GM23248 (cell line): ENCODE data around the gene PADI4. TPM values are rescaled to one million over a fixed set of nuclear protein-coding genes. Genes with fewer than 3 reads are reported as not detected.

Experiments used
- DNase-seq: peaks from one replicate; pipeline ENCODE4 v3.0.0-alpha.2; 2015
- H2AFZ ChIP-seq: fragments of 200-600 bp; sonication (generic); 2 replicates; pipeline ENCODE4 v1.6.1; 2016; ENCODE audit warnings: antibody characterized with exemption
- H3F3A ChIP-seq: fragments of 200-600 bp; sonication (generic); 2 replicates; pipeline ENCODE4 v1.6.1; 2016; ENCODE audit warnings: mild to moderate bottlenecking, antibody characterized with exemption, mixed run types; ENCODE audit not compliant: insufficient read depth
- H3K27ac ChIP-seq: fragments of 200-600 bp; sonication (generic); 2 replicates; pipeline ENCODE4 v1.5.1; 2016; ENCODE audit warnings: mild to moderate bottlenecking
- H3K27me3 ChIP-seq: fragments of 200-600 bp; sonication (generic); replicated peaks from 2 replicates; pipeline ENCODE4 v1.6.1; 2016; ENCODE audit warnings: mild to moderate bottlenecking; ENCODE audit not compliant: insufficient read depth
- H3K36me3 ChIP-seq: fragments of 200-600 bp; sonication (generic); 2 replicates; pipeline ENCODE4 v1.6.1; 2016; ENCODE audit warnings: low read depth, mild to moderate bottlenecking
- H3K4me1 ChIP-seq: fragments of 200-600 bp; sonication (generic); 2 replicates; pipeline ENCODE4 v1.6.1; 2016; ENCODE audit warnings: mild to moderate bottlenecking; ENCODE audit not compliant: insufficient read depth
- H3K4me2 ChIP-seq: fragments of 200-600 bp; sonication (generic); one replicate; pipeline ENCODE4 v1.6.1; 2016; ENCODE audit warnings: mild to moderate bottlenecking; ENCODE audit not compliant: unreplicated experiment
- H3K4me3 ChIP-seq: fragments of 200-600 bp; sonication (generic); 2 replicates; pipeline ENCODE4 v1.5.1; 2016; ENCODE audit warnings: mild to moderate bottlenecking
- H3K79me2 ChIP-seq: fragments of 200-600 bp; sonication (generic); 2 replicates; pipeline ENCODE4 v1.6.1; 2016; ENCODE audit warnings: mild to moderate bottlenecking; ENCODE audit not compliant: insufficient read depth
- H3K9ac ChIP-seq: fragments of 200-600 bp; sonication (generic); 2 replicates; pipeline ENCODE4 v1.6.1; 2016; ENCODE audit warnings: mild to moderate bottlenecking
- H3K9me2 ChIP-seq: fragments of 200-600 bp; sonication (generic); 2 replicates; pipeline ENCODE4 v1.6.1; 2016; ENCODE audit warnings: mixed run types, mild to moderate bottlenecking, moderate library complexity; ENCODE audit not compliant: insufficient read depth
- H3K9me3 ChIP-seq: fragments of 200-600 bp; sonication (generic); one replicate; pipeline ENCODE4 v1.6.1; 2017; ENCODE audit warnings: low read depth
- H4K20me1 ChIP-seq: fragments of 200-600 bp; sonication (generic); 2 replicates; pipeline ENCODE4 v1.6.0; 2016; ENCODE audit not compliant: insufficient read depth
- EZH2 ChIP-seq: fragments of 200-600 bp; sonication (generic); IDR thresholded peaks from 2 replicates; pipeline ENCODE4 v1.6.1; 2018; ENCODE audit warnings: antibody characterized with exemption, mild to moderate bottlenecking; ENCODE audit not compliant: insufficient read depth, poor library complexity, severe bottlenecking
- EZH2phosphoT487 ChIP-seq: fragments of 200-600 bp; sonication (generic); IDR thresholded peaks from 2 replicates; pipeline ENCODE4 v1.6.1; 2018; ENCODE audit warnings: antibody characterized with exemption, moderate library complexity, mild to moderate bottlenecking, low read depth; ENCODE audit not compliant: insufficient read depth
- WGBS, 2 experiments: methylation state at CpG; one replicate each; pipeline ENCODE4 v1.1.6; 2015 to 2017; ENCODE audit warnings: low lambda C conversion rate in 2 of 2, low coverage in 1 of 2; ENCODE audit errors: missing lambda C conversion rate in 2 of 2; 5-methylcytosine and 5-hydroxymethylcytosine counted together
- in situ Hi-C: fragments of 300-500 bp; cut with MboI; formaldehyde crosslinking; loops from 2 replicates; pipeline ENCODE4 v1.15.0; 2020
- polyA plus RNA-seq: library from polyadenylated mRNA; unstranded; fragments of >200 nt; fragmentation: Nextera tagmentation; extraction: Ambion mirVana; gene quantifications from 2 replicates; pipeline ENCODE4 v1.2.1, GENCODE V29; 2016
- total RNA-seq: library from RNA; depleted of rRNA; stranded (reverse); fragments of >200 nt; shearing (Covaris generic); gene quantifications from 2 replicates; pipeline ENCODE4 v1.2.3, GENCODE V29; 2014

The PADI4 gene
- total and polyA plus RNA-seq, 2 experiments from 2014 or later, result not detected

- 25 to 31% methylated on average over 6 of the region's 6 CpGs for WGBS, 2 experiments
- H3K79me2 ChIP-seq, result no peaks in the 10 kb centered on the region
- peak; percentile 26 for DNase-seq
- H3K27me3 ChIP-seq, result peaks cover 19% of the 10 kb centered on the region
- H2AFZ ChIP-seq, result no peak overlapping the region
- H3K9ac ChIP-seq, result no peak overlapping the region
- H3K4me3 ChIP-seq, result no peak overlapping the region
- H3K4me2 ChIP-seq, result no peak overlapping the region
- no peaks in the 10 kb centered on the region for H3K9me2 ChIP-seq
- H3K27ac ChIP-seq, result no peak overlapping the region
- H3K36me3 ChIP-seq, result no peaks in the 10 kb centered on the region
- H3K4me1 ChIP-seq, result no peaks in the 10 kb centered on the region
- peaks cover 3% of the 10 kb centered on the region for H3K9me3 ChIP-seq
- no peaks in the 10 kb centered on the region for H4K20me1 ChIP-seq
- TF ChIP-seq EZH2phosphoT487, result no peak
- no peak for TF ChIP-seq EZH2
- in situ Hi-C loops, result no loop called here
- H3F3A ChIP-seq, result no peaks in the 10 kb centered on the region
Measured at GRCh38 chr1:17304151-17304825, 3.7 kb upstream of the PADI4 start.

- Histone ChIP-seq H3K36me3 (no peaks in the 10 kb centered on the region), H4K20me1 (no peaks in the 10 kb centered on the region), H3K4me1 (no peaks in the 10 kb centered on the region), H3K9me2 (no peaks in the 10 kb centered on the region), H3K79me2 (no peaks in the 10 kb centered on the region), H3K4me3 (no peak overlapping the region), H3K9me3 (peaks cover 3% of the 10 kb centered on the region), H3K27me3 (peaks cover 16% of the 10 kb centered on the region), H2AFZ (no peak overlapping the region), H3F3A (no peaks in the 10 kb centered on the region), H3K27ac (no peak overlapping the region), H3K9ac (no peak overlapping the region), H3K4me2 (no peak overlapping the region)
- in situ Hi-C loops, result no loop called here
- DNase-seq, result no peak
- WGBS, 2 experiments, result 28 to 32% methylated on average over 6 of the region's 6 CpGs
- TF ChIP-seq EZH2 (no peak), EZH2phosphoT487 (no peak)
Measured at GRCh38 chr1:17304826-17305175, 3.2 kb upstream of the PADI4 start.

- Histone ChIP-seq H3K79me2 (no peaks in the 10 kb centered on the region), H3K4me2 (no peak overlapping the region), H3F3A (no peaks in the 10 kb centered on the region), H3K27ac (no peak overlapping the region), H3K4me1 (no peaks in the 10 kb centered on the region), H2AFZ (no peak overlapping the region), H3K27me3 (peaks cover 16% of the 10 kb centered on the region), H3K9me3 (peaks cover 3% of the 10 kb centered on the region), H3K9me2 (no peaks in the 10 kb centered on the region), H3K36me3 (no peaks in the 10 kb centered on the region), H3K4me3 (no peak overlapping the region), H4K20me1 (no peaks in the 10 kb centered on the region), H3K9ac (no peak overlapping the region)
- 56 to 66% methylated on average over 11 to 13 of the region's 14 CpGs for WGBS, 2 experiments
- TF ChIP-seq EZH2phosphoT487, result no peak
- TF ChIP-seq EZH2, result no peak
- no peak for DNase-seq
- in situ Hi-C loops, result no loop called here
Measured at GRCh38 chr1:17305576-17306095, 2.4 kb upstream of the PADI4 start.

GRCh38 chr1:17306407-17306806 is 1.6 kb upstream of the PADI4 start:
- H2AFZ ChIP-seq, result no peak overlapping the region
- 47% methylated on average over 6 of the region's 6 CpGs for WGBS, 2 experiments
- no peaks in the 10 kb centered on the region for H3K79me2 ChIP-seq
- in situ Hi-C loops, result no loop called here
- no peaks in the 10 kb centered on the region for H4K20me1 ChIP-seq
- no peaks in the 10 kb centered on the region for H3K9me2 ChIP-seq
- H3K9ac ChIP-seq, result no peak overlapping the region
- no peaks in the 10 kb centered on the region for H3K9me3 ChIP-seq
- TF ChIP-seq EZH2 (no peak), EZH2phosphoT487 (no peak)
- H3F3A ChIP-seq, result no peaks in the 10 kb centered on the region
- H3K36me3 ChIP-seq, result no peaks in the 10 kb centered on the region
- no peak overlapping the region for H3K4me2 ChIP-seq
- no peak overlapping the region for H3K4me3 ChIP-seq
- H3K27me3 ChIP-seq, result peaks cover 16% of the 10 kb centered on the region
- peak; percentile 20 for DNase-seq
- H3K27ac ChIP-seq, result no peak overlapping the region
- H3K4me1 ChIP-seq, result no peaks in the 10 kb centered on the region

GRCh38 chr1:17306921-17307320 is 1.1 kb upstream of the PADI4 start:
- no peak for TF ChIP-seq EZH2phosphoT487
- no peak for TF ChIP-seq EZH2
- in situ Hi-C loops, result no loop called here
- H3F3A ChIP-seq, result no peaks in the 10 kb centered on the region
- H3K4me2 ChIP-seq, result no peak overlapping the region
- H4K20me1 ChIP-seq, result no peaks in the 10 kb centered on the region
- no peaks in the 10 kb centered on the region for H3K79me2 ChIP-seq
- H3K36me3 ChIP-seq, result no peaks in the 10 kb centered on the region
- no peak overlapping the region for H3K27ac ChIP-seq
- no peaks in the 10 kb centered on the region for H3K4me1 ChIP-seq
- no peaks in the 10 kb centered on the region for H3K9me3 ChIP-seq
- DNase-seq, result no peak
- WGBS, 2 experiments, result 31 to 32% methylated on average over 6 of the region's 6 CpGs
- no peak overlapping the region for H2AFZ ChIP-seq
- no peak overlapping the region for H3K9ac ChIP-seq
- no peak overlapping the region for H3K4me3 ChIP-seq
- peaks cover 16% of the 10 kb centered on the region for H3K27me3 ChIP-seq
- H3K9me2 ChIP-seq, result no peaks in the 10 kb centered on the region
